ENCODE results near the gene OSBP2. TPM values are rescaled to one million over a fixed set of nuclear protein-coding genes. Genes with fewer than 3 reads are reported as not detected.

OSBP2 gene
- total RNA-seq, 2 experiments from 2014 or later, result 0.40 to 0.63 TPM

DNA sequence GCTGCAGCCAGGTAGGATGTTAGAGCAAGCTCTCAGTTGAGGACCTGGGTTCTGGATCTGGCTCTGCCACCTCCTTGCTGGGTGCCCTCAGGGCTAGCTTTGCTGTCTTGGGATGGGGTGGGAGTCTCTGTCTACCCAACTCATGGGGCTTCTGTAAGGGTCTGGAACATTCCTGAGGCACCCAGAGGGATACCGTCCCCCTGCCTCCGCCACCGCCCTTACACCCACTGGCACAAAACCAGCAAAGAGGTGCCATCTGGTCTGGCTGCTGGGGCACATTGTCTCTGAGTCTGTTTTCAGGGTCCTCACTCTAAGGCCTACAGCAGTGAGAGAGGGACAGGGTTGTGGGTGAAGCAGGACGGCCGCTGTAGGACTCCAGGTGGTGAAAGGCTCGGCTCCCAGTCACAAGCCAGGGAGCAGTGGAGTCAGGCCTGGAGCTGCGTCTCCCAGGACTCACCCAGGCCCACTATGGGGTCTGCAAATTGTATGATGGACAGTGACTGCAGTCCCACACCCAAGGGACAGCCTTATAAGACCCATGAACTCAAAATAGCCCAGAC lies 189.0 kb downstream of the OSBP2 start:
- ChIA-PET POLR2A (no interaction called here), CTCF (interaction anchor here (0.6 kb wide), 1 partner anchor 254 kb away, joined by 5 read pairs; no protein-coding TSS in a partner anchor)

DNA sequence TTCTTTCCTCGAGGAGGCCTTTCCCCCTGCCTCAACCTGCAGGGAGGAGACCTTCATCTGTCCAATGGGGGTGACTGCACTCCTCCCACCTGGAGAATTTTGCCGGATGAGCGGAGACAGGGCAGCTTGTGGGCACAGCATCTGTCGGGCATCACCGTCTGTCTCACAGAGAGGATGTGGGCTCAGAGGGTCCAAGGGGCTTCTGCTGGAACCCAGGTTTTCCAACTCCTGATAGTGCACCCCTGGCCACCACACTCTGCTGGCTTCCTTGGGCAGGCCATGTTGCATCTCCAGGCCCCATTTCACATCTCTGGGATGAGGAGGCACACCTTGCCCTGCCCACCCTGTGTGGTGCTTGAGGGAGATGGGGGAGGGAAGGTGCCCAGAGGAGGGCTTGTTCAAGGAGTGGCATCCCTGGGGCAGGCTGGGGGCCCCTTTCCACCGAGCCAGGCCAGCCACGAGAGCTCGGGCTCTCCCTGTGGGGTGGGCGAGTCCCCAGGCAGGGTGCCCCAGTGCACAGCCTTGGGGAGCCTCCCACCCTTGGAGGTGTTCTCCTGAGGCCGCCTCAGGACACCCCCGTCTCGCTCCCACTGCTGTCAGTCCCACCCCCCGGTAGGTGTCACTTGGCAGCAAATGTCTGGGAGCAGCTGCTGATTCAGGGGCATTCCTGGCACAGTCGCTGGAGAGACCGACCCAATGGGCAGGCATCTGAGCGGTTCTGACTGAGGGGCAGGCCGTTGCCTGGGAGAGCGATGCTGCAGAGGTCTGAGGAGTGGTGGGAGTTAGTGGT lies 189.7 kb downstream of the OSBP2 start:
- ChIA-PET POLR2A (no interaction called here), CTCF (no interaction called here)

- ChIA-PET CTCF (no interaction called here), POLR2A (no interaction called here)
These were observed 190.3 kb downstream of the OSBP2 start for GRCh38 chr22:30885001-30885366.

DNA sequence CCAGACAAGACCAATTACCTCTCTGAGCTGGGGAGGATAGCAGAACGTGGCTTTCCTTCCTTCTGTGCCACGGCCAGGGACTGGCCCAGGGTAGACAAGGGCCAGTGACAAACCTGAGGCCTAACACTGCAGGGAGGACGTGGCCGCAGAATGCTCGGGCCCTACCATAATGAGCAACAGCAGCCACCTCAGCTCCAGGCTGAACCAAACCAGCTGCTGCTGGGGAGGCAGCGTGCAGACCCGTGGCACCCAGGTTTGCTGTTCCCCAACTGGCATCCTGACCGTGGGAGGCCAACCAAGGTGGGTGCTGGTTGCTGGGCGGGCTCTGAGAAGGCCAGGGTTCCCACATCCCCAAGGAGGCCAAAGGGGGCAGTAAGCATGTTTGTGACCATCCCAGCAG lies 190.9 kb downstream of the OSBP2 start:
- ChIA-PET CTCF (no interaction called here), POLR2A (no interaction called here)

DNA sequence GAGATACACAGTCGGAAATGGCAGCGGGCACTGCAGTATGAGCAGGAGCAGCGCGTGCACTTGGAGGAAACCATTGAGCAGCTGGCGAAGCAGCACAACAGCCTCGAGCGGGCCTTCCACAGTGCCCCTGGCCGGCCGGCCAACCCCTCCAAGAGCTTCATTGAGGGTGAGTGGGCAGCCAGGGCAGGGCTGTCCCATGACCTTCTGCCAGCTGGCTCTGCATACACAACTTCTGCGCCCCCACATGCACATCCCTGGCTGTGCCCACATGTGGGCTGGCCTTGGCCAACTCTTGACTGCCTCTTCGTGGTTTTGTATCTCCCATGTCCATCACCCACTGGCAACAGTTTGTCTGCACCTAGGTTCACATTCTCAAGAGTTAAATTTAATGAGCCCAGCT lies 192.8 kb downstream of the OSBP2 start:
- ChIA-PET CTCF (interaction anchor here (2.1 kb wide), 1 partner anchor 33 kb away, joined by 7 read pairs; no protein-coding TSS in a partner anchor), POLR2A (no interaction called here)

DNA sequence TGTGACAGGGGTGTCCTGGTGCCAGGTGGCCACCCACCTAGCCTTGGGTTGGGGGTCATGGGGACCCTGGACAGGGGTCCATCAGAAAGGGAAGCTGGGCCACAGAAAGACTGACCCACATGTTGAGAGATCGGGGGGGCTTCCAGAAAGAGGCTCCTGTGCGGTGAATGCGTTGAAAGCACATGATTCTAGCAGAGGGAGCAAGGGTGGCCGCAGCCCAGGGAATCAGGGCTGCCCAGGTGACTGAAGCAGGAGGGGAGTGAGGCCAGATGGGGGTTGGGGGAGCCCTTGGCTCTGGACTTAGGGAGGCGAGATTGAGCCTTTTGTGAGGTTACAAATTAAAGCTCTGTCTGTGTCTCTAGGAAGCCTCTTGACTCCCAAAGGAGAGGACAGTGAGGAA lies 193.2 kb downstream of the OSBP2 start:
- CTCF ChIA-PET, result interaction anchor here (0.6 to 2.1 kb wide), 2 partner anchors 33 to 642 kb away, joined by 3 to 7 read pairs; no protein-coding TSS in a partner anchor
- POLR2A ChIA-PET, result no interaction called here

DNA sequence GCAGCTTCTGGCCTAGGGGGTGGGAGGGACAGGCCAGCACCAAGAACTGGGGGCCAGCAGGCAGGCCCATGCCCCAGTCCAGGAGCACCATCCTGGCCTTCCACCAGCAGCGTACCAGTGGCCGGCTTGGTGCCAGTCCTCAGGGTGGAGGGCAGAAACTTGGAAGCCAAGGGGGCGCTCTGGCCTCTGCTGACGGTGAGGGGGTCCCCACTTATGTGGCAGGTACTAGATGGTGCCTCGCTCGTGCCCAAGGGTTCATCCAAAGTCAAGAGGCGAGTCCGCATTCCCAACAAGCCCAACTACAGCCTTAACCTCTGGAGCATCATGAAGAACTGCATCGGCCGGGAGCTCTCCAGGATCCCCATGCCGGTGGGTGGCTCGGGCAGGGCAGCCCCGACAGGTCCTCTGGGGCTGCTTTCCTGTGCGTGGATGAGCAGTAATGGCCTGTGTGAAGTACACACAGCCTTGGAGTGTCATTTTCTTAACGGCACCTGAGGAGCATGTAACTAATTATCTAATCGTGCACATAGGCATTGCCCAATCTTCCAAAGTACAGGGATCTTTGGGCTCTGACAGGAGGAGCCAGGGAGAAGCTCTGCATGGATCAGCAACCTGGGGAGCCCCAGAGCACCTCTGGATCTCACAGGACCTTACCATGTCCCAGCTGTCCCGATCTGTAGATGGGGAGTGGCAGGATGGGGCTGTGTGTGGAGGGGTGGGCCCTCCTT lies 194.8 kb downstream of the OSBP2 start:
- ChIA-PET CTCF (interaction anchor here (0.7 to 1.8 kb wide), 5 partner anchors 32 to 195 kb away, joined by 3 to 6 read pairs (median 4); no protein-coding TSS in a partner anchor), POLR2A (interaction anchor here (0.5 kb wide), 1 partner anchor 541 kb away, joined by 3 read pairs; no protein-coding TSS in a partner anchor)

DNA sequence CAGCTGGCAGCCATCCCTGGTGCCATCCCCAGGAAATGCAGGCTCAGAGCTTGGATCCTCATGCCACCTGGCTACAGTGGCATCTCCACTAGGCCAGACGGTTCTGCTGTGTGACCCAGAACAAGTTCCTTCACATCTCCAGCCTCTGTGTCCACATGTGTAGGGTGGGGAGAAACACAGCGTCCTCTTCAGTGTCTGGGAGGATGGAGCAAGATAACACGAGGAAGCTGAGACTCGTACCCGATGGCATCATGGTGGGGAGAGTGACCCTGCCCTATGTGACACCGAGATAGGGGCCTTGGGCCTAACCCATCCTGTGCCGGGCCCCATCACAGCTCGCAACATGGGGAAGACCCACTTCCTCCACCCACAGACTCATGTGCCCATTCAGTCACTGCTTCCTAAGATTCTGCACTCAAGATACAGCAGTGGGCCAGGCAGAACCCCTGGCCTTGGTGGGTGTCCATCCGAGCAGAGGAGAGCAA lies 195.4 kb downstream of the OSBP2 start:
- ChIA-PET CTCF (interaction anchor here (0.7 to 1.8 kb wide), 4 partner anchors 31 to 195 kb away, joined by 3 to 6 read pairs (median 4); no protein-coding TSS in a partner anchor), POLR2A (no interaction called here)

- POLR2A ChIA-PET, result no interaction called here
These were observed 196.2 kb downstream of the OSBP2 start for GRCh38 chr22:30890686-30891442.

GRCh38 chr22:30891443-30891755 lies 196.7 kb downstream of the OSBP2 start:
- POLR2A ChIA-PET, result no interaction called here

More at GRCh38 chr22:30890686-30891442, 196.2 kb downstream of the OSBP2 start:
- CTCF ChIA-PET, result interaction anchor here (0.7 to 1.8 kb wide), 6 partner anchors 26 to 257 kb away, joined by 3 to 6 read pairs (median 4); no protein-coding TSS in a partner anchor

GRCh38 chr22:30891781-30892180 lies 197.1 kb downstream of the OSBP2 start:
- POLR2A ChIA-PET, result interaction anchor here (0.5 kb wide), 1 partner anchor 272 kb away, joined by 3 read pairs; no protein-coding TSS in a partner anchor
- CTCF ChIA-PET, result interaction anchor here (0.7 to 1.3 kb wide), 4 partner anchors 128 to 258 kb away, joined by 3 to 4 read pairs (median 4); no protein-coding TSS in a partner anchor

More at GRCh38 chr22:30891443-30891755, 196.7 kb downstream of the OSBP2 start:
- CTCF ChIA-PET, result interaction anchor here (0.7 to 1.8 kb wide), 6 partner anchors 25 to 257 kb away, joined by 3 to 6 read pairs (median 4); no protein-coding TSS in a partner anchor

DNA sequence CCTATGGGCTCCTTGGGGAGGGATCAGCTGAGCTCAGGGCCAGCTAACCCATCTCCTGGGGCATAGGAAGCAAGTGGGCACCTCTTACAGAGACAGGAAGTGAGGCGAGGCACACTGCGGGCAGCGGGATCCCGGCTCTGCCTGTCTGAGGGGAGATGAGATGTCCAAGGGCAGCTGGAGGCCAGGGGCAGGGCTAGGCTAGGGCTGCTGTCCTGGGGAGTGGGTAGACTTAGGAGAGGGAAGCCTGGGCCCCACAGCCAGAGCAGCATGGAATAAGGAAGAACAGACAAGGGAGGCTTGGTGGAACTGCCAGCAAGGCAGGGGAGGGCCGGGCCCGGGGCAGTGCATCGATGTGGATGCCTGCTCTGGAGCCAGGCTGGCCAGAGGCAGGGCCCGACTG lies 197.6 kb downstream of the OSBP2 start:
- POLR2A ChIA-PET, result interaction anchor here (0.5 kb wide), 1 partner anchor 272 kb away, joined by 3 read pairs; no protein-coding TSS in a partner anchor
- CTCF ChIA-PET, result interaction anchor here (1.2 kb wide), 2 partner anchors 128 to 171 kb away, joined by 3 to 4 read pairs; no protein-coding TSS in a partner anchor

GRCh38 chr22:30892731-30893221 lies 198.1 kb downstream of the OSBP2 start:
- POLR2A ChIA-PET, result interaction anchor here (0.6 kb wide), 1 partner anchor 243 kb away, joined by 3 read pairs; no protein-coding TSS in a partner anchor
- CTCF ChIA-PET, result no interaction called here

GRCh38 chr22:30893434-30894370 lies 199.0 kb downstream of the OSBP2 start:
- CTCF ChIA-PET, result no interaction called here
- POLR2A ChIA-PET, result interaction anchor here (0.6 kb wide), 1 partner anchor 244 kb away, joined by 3 read pairs; no protein-coding TSS in a partner anchor

DNA sequence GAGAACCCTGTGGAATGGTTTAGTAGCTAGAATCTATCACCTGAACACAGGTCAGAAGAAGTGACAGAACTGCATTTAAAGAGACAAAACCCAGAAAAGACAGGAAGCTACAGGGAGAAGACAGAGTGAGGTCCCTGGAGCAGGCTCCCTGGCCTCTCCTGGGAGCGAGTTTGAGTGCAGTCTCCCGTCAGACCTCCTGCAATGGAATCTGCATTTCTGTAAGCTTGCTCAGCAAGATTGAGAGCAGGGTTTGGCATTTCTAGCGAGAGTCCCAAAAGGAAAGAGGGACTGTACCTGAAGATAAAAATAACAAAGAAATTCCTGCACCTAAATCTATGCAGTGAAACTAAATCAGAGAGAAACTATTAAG lies 199.7 kb downstream of the OSBP2 start:
- CTCF ChIA-PET, result no interaction called here
- POLR2A ChIA-PET, result no interaction called here

DNA sequence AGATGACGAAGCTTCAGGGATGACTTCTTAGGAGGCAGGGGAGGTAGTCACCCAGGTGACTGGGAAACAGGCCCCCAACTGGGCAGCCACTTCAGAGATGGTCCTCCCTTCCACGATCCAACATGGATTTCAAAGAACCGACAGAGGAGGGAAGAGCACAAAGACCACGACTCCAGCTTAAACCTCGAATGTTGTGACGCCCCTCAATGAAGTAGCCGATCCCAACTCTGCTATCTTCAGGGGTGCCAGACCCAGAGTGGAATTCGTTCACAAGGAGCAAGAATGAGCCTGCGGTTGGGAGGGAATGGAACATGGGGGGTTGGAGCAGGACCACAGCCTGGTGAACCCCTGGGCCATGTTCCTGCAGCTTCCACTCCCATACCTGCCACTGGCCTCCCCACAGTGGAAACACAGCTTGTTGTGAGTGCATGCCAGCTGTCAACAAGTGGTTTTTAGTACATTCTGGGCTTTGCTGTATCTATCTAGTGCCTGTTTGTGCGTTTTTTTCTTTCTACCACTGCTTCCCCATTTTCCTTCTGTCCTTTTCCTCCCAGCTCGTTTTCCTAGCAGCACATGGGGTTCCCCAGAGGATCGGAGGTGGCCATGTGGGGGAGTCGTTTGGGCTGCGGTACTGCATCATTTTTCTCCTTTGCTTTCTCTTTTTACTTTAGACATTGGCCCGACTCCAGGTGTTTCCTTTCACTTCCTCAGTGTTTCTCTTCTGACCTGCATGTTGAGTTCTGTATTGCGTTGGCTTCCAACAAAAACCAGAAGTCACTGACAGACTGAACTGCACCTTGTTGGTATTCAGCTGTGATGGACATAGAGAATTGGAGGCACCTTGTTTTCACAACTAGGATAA lies 208.1 kb downstream of the OSBP2 start:
- CTCF ChIA-PET, result interaction anchor here (0.6 kb wide), 1 partner anchor 138 kb away, joined by 3 read pairs; no protein-coding TSS in a partner anchor
- POLR2A ChIA-PET, result no interaction called here

Measured in activated CD8-positive, alpha-beta memory T cell treated with anti-CD3 and anti-CD28 coated beads for 36 hours (primary cell).